ENCODE measurements around the gene CISH.

CISH gene

DNA sequence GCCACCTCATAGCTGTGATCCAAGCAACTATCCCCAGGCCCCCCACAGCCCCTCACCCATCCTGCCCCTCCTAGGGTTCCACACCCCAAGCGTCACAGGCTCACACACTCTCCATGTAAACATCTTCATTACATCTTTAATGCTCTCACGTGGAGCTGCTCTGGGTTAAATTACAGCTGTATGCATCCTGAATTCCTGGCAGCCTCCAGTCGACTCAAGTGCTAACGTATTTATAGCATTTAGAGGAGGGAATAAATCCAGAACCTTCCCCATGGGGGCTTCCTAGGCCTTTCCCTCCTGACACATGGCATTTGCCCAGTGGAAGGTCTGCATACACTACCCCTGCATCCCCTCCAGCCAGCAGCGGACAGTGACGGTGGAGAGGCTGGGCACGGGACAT is 53.7 kb downstream of the CISH start:
- no peak overlapping the region for H3K27ac ChIP-seq
- TF ChIP-seq, protein P1, sequence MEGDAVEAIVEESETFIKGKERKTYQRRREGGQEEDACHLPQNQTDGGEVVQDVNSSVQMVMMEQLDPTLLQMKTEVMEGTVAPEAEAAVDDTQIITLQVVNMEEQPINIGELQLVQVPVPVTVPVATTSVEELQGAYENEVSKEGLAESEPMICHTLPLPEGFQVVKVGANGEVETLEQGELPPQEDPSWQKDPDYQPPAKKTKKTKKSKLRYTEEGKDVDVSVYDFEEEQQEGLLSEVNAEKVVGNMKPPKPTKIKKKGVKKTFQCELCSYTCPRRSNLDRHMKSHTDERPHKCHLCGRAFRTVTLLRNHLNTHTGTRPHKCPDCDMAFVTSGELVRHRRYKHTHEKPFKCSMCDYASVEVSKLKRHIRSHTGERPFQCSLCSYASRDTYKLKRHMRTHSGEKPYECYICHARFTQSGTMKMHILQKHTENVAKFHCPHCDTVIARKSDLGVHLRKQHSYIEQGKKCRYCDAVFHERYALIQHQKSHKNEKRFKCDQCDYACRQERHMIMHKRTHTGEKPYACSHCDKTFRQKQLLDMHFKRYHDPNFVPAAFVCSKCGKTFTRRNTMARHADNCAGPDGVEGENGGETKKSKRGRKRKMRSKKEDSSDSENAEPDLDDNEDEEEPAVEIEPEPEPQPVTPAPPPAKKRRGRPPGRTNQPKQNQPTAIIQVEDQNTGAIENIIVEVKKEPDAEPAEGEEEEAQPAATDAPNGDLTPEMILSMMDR (conservative IDR thresholded peaks at IDR 0.05), result no peak
- TF ChIP-seq ZFX (IDR thresholded peaks at IDR 0.05), result no peak

DNA sequence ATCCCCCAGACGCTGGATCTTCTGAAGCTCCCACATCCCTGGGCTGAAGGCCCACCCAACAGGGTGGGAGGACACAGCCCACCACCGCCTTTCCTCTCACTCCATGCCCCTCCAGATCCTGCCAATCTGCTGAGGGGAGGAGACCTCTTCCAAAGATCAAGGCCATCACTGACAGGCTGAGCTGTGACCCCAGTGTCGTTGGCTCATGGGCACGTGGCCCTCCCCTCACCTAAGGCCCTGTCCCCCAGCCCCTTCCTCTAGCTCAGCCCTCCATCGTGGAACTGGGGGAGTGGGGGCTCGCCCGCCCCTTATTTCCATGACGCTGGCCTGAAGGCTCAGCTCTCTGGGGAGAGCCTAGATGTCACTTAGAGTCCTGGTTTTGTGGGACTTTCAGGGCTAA is 54.5 kb downstream of the CISH start:
- no peak for TF ChIP-seq ZFX (IDR thresholded peaks at IDR 0.05)
- TF ChIP-seq, protein P1 (conservative IDR thresholded peaks at IDR 0.05), result no peak

More for the DNA sequence above, 54.5 kb downstream of the CISH start:
- no peak overlapping the region for H3K27ac ChIP-seq
